ENCODE measurements around the gene IL6ST. TPM values are rescaled to one million over a fixed set of nuclear protein-coding genes. Genes with fewer than 3 reads are reported as not detected.

IL6ST gene
- total and polyA plus RNA-seq, 10 donors, result 20.4 to 504 (median 266) TPM

GRCh38 chr5:55927861-55928655 is 66.7 kb downstream of the IL6ST start:
- intact Hi-C loops (cut with DNase I; ENCODE audit: low total_unique reads), result no loop called here
- Histone ChIP-seq H3K4me3 (no peak overlapping the region), H3K4me1 (peaks cover 0 to 14% (median 7%) of the 10 kb centered on the region in 6 donors), H3K9me3 (no peaks in the 10 kb centered on the region), H3K27me3 (replicated peaks in 1 of 7) (no peaks in the 10 kb centered on the region), H3K36me3 (no peaks in the 10 kb centered on the region), H3K27ac (no peak overlapping the region)
- no peak for DNase-seq
- TF ChIP-seq POLR2A (IDR thresholded peaks at IDR 0.05), result no peak
- no peak for TF ChIP-seq CTCF (IDR thresholded peaks at IDR 0.05 in 8 of 11, conservative IDR thresholded peaks at IDR 0.05 in 3 of 11)
- TF ChIP-seq POLR2AphosphoS5 (IDR thresholded peaks at IDR 0.05), result no peak
- 90 to 98% (median 90%) methylated on average over 12 of the region's 12 CpGs for WGBS, 5 donors

- TF ChIP-seq POLR2AphosphoS5 (IDR thresholded peaks at IDR 0.05) (no peak), CTCF (IDR thresholded peaks at IDR 0.05 in 8 of 11, conservative IDR thresholded peaks at IDR 0.05 in 3 of 11) (no peak), POLR2A (IDR thresholded peaks at IDR 0.05) (no peak)
- Histone ChIP-seq H3K36me3 (no peaks in the 10 kb centered on the region), H3K27me3 (replicated peaks in 1 of 7) (no peaks in the 10 kb centered on the region), H3K9me3 (no peaks in the 10 kb centered on the region), H3K4me3 (no peak overlapping the region), H3K4me1 (peaks cover 0 to 19% (median 10%) of the 10 kb centered on the region in 6 donors), H3K27ac (no peak overlapping the region)
- WGBS, 5 donors, result 88 to 94% (median 93%) methylated on average over 5 of the region's 5 CpGs
- DNase-seq, result no peak
- intact Hi-C loops (cut with DNase I; ENCODE audit: low total_unique reads), result no loop called here
Measured at GRCh38 chr5:55926476-55926875, 68.3 kb downstream of the IL6ST start.

GRCh38 chr5:55925712-55926111 is 69.1 kb downstream of the IL6ST start:
- no peak overlapping the region for H3K4me3 ChIP-seq
- no peaks in the 10 kb centered on the region for H3K36me3 ChIP-seq
- H3K27me3 ChIP-seq (replicated peaks in 1 of 7), result no peaks in the 10 kb centered on the region
- intact Hi-C loops (cut with DNase I; ENCODE audit: low total_unique reads), result no loop called here
- WGBS, 5 donors, result 67 to 76% (median 73%) methylated on average over 5 of the region's 5 CpGs
- H3K9me3 ChIP-seq, result no peaks in the 10 kb centered on the region
- H3K4me1 ChIP-seq, result peaks cover 0 to 19% (median 10%) of the 10 kb centered on the region in 6 donors
- no peak for TF ChIP-seq POLR2AphosphoS5 (IDR thresholded peaks at IDR 0.05)
- no peak for TF ChIP-seq CTCF (IDR thresholded peaks at IDR 0.05 in 8 of 11, conservative IDR thresholded peaks at IDR 0.05 in 3 of 11)
- no peak for TF ChIP-seq POLR2A (IDR thresholded peaks at IDR 0.05)
- H3K27ac ChIP-seq, result no peak overlapping the region
- no peak for DNase-seq

GRCh38 chr5:55925181-55925580 is 69.6 kb downstream of the IL6ST start:
- TF ChIP-seq POLR2AphosphoS5 (IDR thresholded peaks at IDR 0.05), result no peak
- no peak for TF ChIP-seq POLR2A (IDR thresholded peaks at IDR 0.05)
- no peak for TF ChIP-seq CTCF (IDR thresholded peaks at IDR 0.05 in 8 of 11, conservative IDR thresholded peaks at IDR 0.05 in 3 of 11)
- H3K4me3 ChIP-seq, result no peak overlapping the region
- 94 to 98% (median 97%) methylated on average over 3 of the region's 3 CpGs for WGBS, 5 donors
- H3K27ac ChIP-seq, result no peak overlapping the region
- H3K4me1 ChIP-seq, result peaks cover 0 to 19% (median 10%) of the 10 kb centered on the region in 6 donors
- no peak for DNase-seq
- no peaks in the 10 kb centered on the region for H3K9me3 ChIP-seq
- H3K36me3 ChIP-seq, result no peaks in the 10 kb centered on the region
- intact Hi-C loops (cut with DNase I; ENCODE audit: low total_unique reads), result no loop called here
- H3K27me3 ChIP-seq (replicated peaks in 1 of 7), result no peaks in the 10 kb centered on the region
